ENCODE results near the gene INTS1. TPM values are rescaled to one million over a fixed set of nuclear protein-coding genes. Genes with fewer than 3 reads are reported as not detected.
A peak's percentile ranks its signal among the peaks of the same experiment; 100 is the strongest.

INTS1 gene
- total RNA-seq, 6 donors from 2014 or later, result 38.6 to 215 (median 72.3) TPM

GRCh38 chr7:1539181-1539881 lies 35.1 kb upstream of the INTS1 start:
- H3K9me3 ChIP-seq, result no peaks in the 10 kb centered on the region
- no peak for TF ChIP-seq POLR2A (IDR thresholded peaks at IDR 0.05)
- no peak for TF ChIP-seq CTCF (IDR thresholded peaks at IDR 0.05)
- no peak for TF ChIP-seq POLR2AphosphoS5 (IDR thresholded peaks at IDR 0.05)
- TF ChIP-seq EP300 (IDR thresholded peaks at IDR 0.05), result no peak
- peak overlapping the region in 1 of 4 donors; percentile 57 for H3K4me3 ChIP-seq
- H3K27ac ChIP-seq, result peak overlapping the region; percentile 95 to 98 (median 96)
- H3K4me1 ChIP-seq, result peaks cover 34 to 45% (median 35%) of the 10 kb centered on the region in 4 donors
- peaks cover 21 to 75% (median 59%) of the 10 kb centered on the region in 4 donors for H3K36me3 ChIP-seq
- no peaks in the 10 kb centered on the region for H3K27me3 ChIP-seq
- ATAC-seq (ENCODE audit: low FRiP score in 2 of 2) (peak in 1 of 2 donors; percentile 60), DNase-seq (peak in 1 of 2 donors; percentile 83)
- 90 to 91% methylated on average over 2 to 12 of the region's 36 CpGs for WGBS, 2 donors

GRCh38 chr7:1538544-1539180 lies 34.5 kb upstream of the INTS1 start:
- Histone ChIP-seq H3K4me3 (peak overlapping the region in 3 of 4 donors; percentile 36 to 57 (median 47)), H3K27ac (peak overlapping the region; percentile 95 to 98 (median 96)), H3K4me1 (peaks cover 41 to 52% (median 42%) of the 10 kb centered on the region in 4 donors), H3K36me3 (peaks cover 21 to 68% (median 53%) of the 10 kb centered on the region in 4 donors), H3K27me3 (no peaks in the 10 kb centered on the region), H3K9me3 (no peaks in the 10 kb centered on the region)
- TF ChIP-seq CTCF (IDR thresholded peaks at IDR 0.05) (no peak), POLR2A (IDR thresholded peaks at IDR 0.05) (no peak), EP300 (IDR thresholded peaks at IDR 0.05) (no peak), POLR2AphosphoS5 (IDR thresholded peaks at IDR 0.05) (no peak)
- ATAC-seq (ENCODE audit: low FRiP score in 2 of 2), result no peak
- peak in 1 of 2 donors; percentile 83 for DNase-seq
- WGBS, 2 donors, result 50 to 78% methylated on average over 7 to 20 of the region's 25 CpGs

GRCh38 chr7:1537535-1538412 lies 33.6 kb upstream of the INTS1 start:
- peaks cover 48 to 60% (median 50%) of the 10 kb centered on the region in 4 donors for H3K4me1 ChIP-seq
- H3K36me3 ChIP-seq, result peaks cover 21 to 59% (median 47%) of the 10 kb centered on the region in 4 donors
- peak overlapping the region; percentile 95 to 98 (median 96) for H3K27ac ChIP-seq
- 48 to 51% methylated on average over 18 to 29 of the region's 56 CpGs for WGBS, 2 donors
- TF ChIP-seq POLR2A (IDR thresholded peaks at IDR 0.05) (peak in 1 of 4 donors; percentile 65), POLR2AphosphoS5 (IDR thresholded peaks at IDR 0.05) (peak; percentile 71 to 79), CTCF (IDR thresholded peaks at IDR 0.05) (no peak), EP300 (IDR thresholded peaks at IDR 0.05) (peak in 2 of 4 donors; percentile 19 to 37)
- DNase-seq, result peak; percentile 61 to 95
- ATAC-seq (ENCODE audit: low FRiP score in 2 of 2), result peak; percentile 41 to 72
- H3K4me3 ChIP-seq, result peak overlapping the region; percentile 18 to 57 (median 42)
- no peaks in the 10 kb centered on the region for H3K9me3 ChIP-seq
- H3K27me3 ChIP-seq, result no peaks in the 10 kb centered on the region

GRCh38 chr7:1536743-1537534 lies 32.8 kb upstream of the INTS1 start:
- Histone ChIP-seq H3K27me3 (no peaks in the 10 kb centered on the region), H3K36me3 (peaks cover 21 to 51% (median 40%) of the 10 kb centered on the region in 4 donors)
- ATAC-seq (ENCODE audit: low FRiP score in 2 of 2), result peak; percentile 81 to 91

More at GRCh38 chr7:1536743-1537534, 32.8 kb upstream of the INTS1 start:
- Histone ChIP-seq H3K9me3 (no peaks in the 10 kb centered on the region), H3K27ac (peak overlapping the region; percentile 95 to 98 (median 96)), H3K4me3 (peak overlapping the region in 3 of 4 donors; percentile 36 to 57 (median 47)), H3K4me1 (peaks cover 50 to 68% (median 55%) of the 10 kb centered on the region in 4 donors)
- TF ChIP-seq POLR2AphosphoS5 (IDR thresholded peaks at IDR 0.05) (peak; percentile 87), POLR2A (IDR thresholded peaks at IDR 0.05) (peak in 3 of 4 donors; percentile 13 to 68 (median 56)), CTCF (IDR thresholded peaks at IDR 0.05) (no peak), EP300 (IDR thresholded peaks at IDR 0.05) (peak in 3 of 4 donors; percentile 44 to 96 (median 84))
- DNase-seq, result peak; percentile 93 to 96
- WGBS, 2 donors, result 43 to 50% methylated on average over 20 to 50 of the region's 52 CpGs
